HepG2 (cell line): ENCODE measurements around the gene SLA2. TPM values are rescaled to one million over a fixed set of nuclear protein-coding genes. Genes with fewer than 3 reads are reported as not detected.

ENCODE experiments used
- ATAC-seq: fragments of 200-7000 bp; cut with Tn5 transposase; 3 replicates; pipeline ENCODE4 v1.9.1; 2020; ENCODE audit warnings: mild to moderate bottlenecking, moderate library complexity
- BruUV-seq: library from RNA; stranded (reverse); fragments of 400-500 nt; replicated peaks from 2 replicates; lab custom pipeline; 2021; lab: Mats Ljungman, UMichigan
- CTCF ChIA-PET: fragments of 300-600 bp; formaldehyde crosslinking; extraction: SDS; loops from one replicate; lab custom pipeline; 2021; ENCODE audit warnings: low total read pairs, inconsistent platforms, low intra/inter-chr PET ratio; lab: Yijun Ruan, JAX
- POLR2A ChIA-PET: fragments of 350-600 bp; sonication (Branson Sonifier 250); formaldehyde crosslinking; loops from one replicate; lab custom pipeline; 2020; ENCODE audit warnings: antibody characterized with exemption, inconsistent platforms; lab: Yijun Ruan, JAX
- DNase-seq: peaks from one replicate; pipeline ENCODE4 v3.0.0-alpha.2; 2015; ENCODE audit warnings: low spot score
- FAIRE-seq: peaks from 3 replicates; lab custom pipeline; 2011; peaks lifted over from hg19 to GRCh38; lab: Jason Lieb, UNC
- H2AFZ ChIP-seq: one replicate; pipeline ENCODE4 v1.6.1; 2011; ENCODE audit warnings: low read length, inconsistent platforms
- H3K27ac ChIP-seq: fragments of 300-600 bp; 3 replicates; pipeline ENCODE4 v1.8.0; 2011; ENCODE audit warnings: mixed run types, mild to moderate bottlenecking, mixed read lengths, low read length, inconsistent platforms; ENCODE audit not compliant: insufficient read depth; ENCODE audit errors: extremely low read length
- H3K27me3 ChIP-seq, 2 experiments: fragments of 200-600 bp in 1 of 2; 2 replicates in 1 of 2; 3 replicates in 1 of 2; pipeline versions ENCODE4 v1.6.0 to v1.8.0; 2011; ENCODE audit warnings: low read length in 2 of 2, mild to moderate bottlenecking in 2 of 2, moderate library complexity in 2 of 2, inconsistent platforms in 1 of 2; ENCODE audit not compliant: insufficient read depth in 2 of 2, control insufficient read depth in 1 of 2
- H3K36me3 ChIP-seq, 2 experiments: fragments of 200-600 bp in 1 of 2; replicated peaks in 1 of 2; 2 replicates in 1 of 2; 3 replicates in 1 of 2; pipeline versions ENCODE4 v1.5.1 to v1.8.0; 2011; ENCODE audit warnings: low read length in 2 of 2, inconsistent platforms in 1 of 2; ENCODE audit not compliant: insufficient read depth in 2 of 2, control insufficient read depth in 1 of 2
- H3K4me1 ChIP-seq: 2 replicates; pipeline ENCODE4 v1.5.1; 2012; ENCODE audit warnings: low read length, inconsistent platforms; ENCODE audit not compliant: insufficient read depth
- H3K4me2 ChIP-seq: 2 replicates; pipeline ENCODE4 v1.6.0; 2011; ENCODE audit warnings: low read depth, low read length, inconsistent platforms
- H3K4me3 ChIP-seq, 3 experiments: fragments of 200-600 bp in 1 of 3; sonication (generic), shearing (Covaris generic) in 1 of 3; replicated peaks in 1 of 3; 2 replicates each; pipeline ENCODE4 v1.5.1; 2011 to 2016; ENCODE audit warnings: low read length in 3 of 3, inconsistent platforms in 2 of 3, low read depth in 2 of 3, mild to moderate bottlenecking in 2 of 3, control low read depth in 1 of 3, mixed read lengths in 1 of 3; ENCODE audit not compliant: insufficient read depth in 1 of 3
- H3K79me2 ChIP-seq: one replicate; pipeline ENCODE4 v1.6.1; 2011; ENCODE audit warnings: low read length, inconsistent platforms; ENCODE audit not compliant: insufficient read depth
- H3K9ac ChIP-seq: 2 replicates; pipeline ENCODE4 v1.6.0; 2011; ENCODE audit warnings: mild to moderate bottlenecking, low read depth, low read length, inconsistent platforms; ENCODE audit not compliant: insufficient read depth
- H3K9me3 ChIP-seq: 2 replicates; pipeline ENCODE4 v1.5.1; 2012; ENCODE audit warnings: mild to moderate bottlenecking, low read length
- H4K20me1 ChIP-seq: 2 replicates; pipeline ENCODE4 v1.6.0; 2011; ENCODE audit warnings: inconsistent platforms, mild to moderate bottlenecking, low read length, moderate library complexity; ENCODE audit not compliant: insufficient read depth
- DMTF1 ChIP-seq: sonication (generic); formaldehyde crosslinking; IDR thresholded peaks from 2 replicates; pipeline ENCODE4 v1.4.0; 2020; ENCODE audit warnings: mild to moderate bottlenecking, missing genetic modification reagents
- E2F1 ChIP-seq: sonication (generic); formaldehyde crosslinking; IDR thresholded peaks from 2 replicates; pipeline ENCODE4 v1.5.0; 2020; ENCODE audit warnings: missing genetic modification reagents
- E2F5 ChIP-seq: sonication (generic); formaldehyde crosslinking; conservative IDR thresholded peaks from 2 replicates; pipeline ENCODE4 v1.4.0; 2020; ENCODE audit warnings: missing genetic modification reagents
- MTA3 ChIP-seq: sonication (generic); formaldehyde crosslinking; IDR thresholded peaks from 2 replicates; pipeline ENCODE4 v1.4.0; 2020; ENCODE audit warnings: missing genetic modification reagents
- SKI ChIP-seq: fragments of 450-650 bp; IDR thresholded peaks from one replicate; pipeline ENCODE4 v1.6.1; 2018; ENCODE audit warnings: mild to moderate bottlenecking; ENCODE audit not compliant: partially characterized antibody
- TAF1 ChIP-seq: sonication (generic); formaldehyde crosslinking; IDR thresholded peaks from 2 replicates; pipeline ENCODE4 v1.4.0; 2020; ENCODE audit warnings: missing genetic modification reagents
- THYN1 ChIP-seq: sonication (generic); formaldehyde crosslinking; IDR thresholded peaks from 2 replicates; pipeline ENCODE4 v1.8.1; 2023; ENCODE audit warnings: low read depth, mild to moderate bottlenecking, moderate library complexity, missing genetic modification reagents, borderline replicate concordance
- ZC3H4 ChIP-seq: sonication (generic); formaldehyde crosslinking; IDR thresholded peaks from 2 replicates; pipeline ENCODE4 v1.4.0; 2020; ENCODE audit warnings: missing genetic modification reagents, borderline replicate concordance
- ZNF367 ChIP-seq: sonication (generic); formaldehyde crosslinking; IDR thresholded peaks from 2 replicates; pipeline ENCODE4 v1.4.0; 2020; ENCODE audit warnings: missing genetic modification reagents, borderline replicate concordance
- ZNF430 ChIP-seq: sonication (generic); formaldehyde crosslinking; IDR thresholded peaks from 2 replicates; pipeline ENCODE4 v1.9.0; 2021; ENCODE audit warnings: mild to moderate bottlenecking, missing genetic modification reagents
- ZNF678 ChIP-seq: sonication (generic); formaldehyde crosslinking; IDR thresholded peaks from 2 replicates; pipeline ENCODE4 v1.4.0; 2020; ENCODE audit warnings: mild to moderate bottlenecking, missing genetic modification reagents
- ZNF782 ChIP-seq: sonication (generic); formaldehyde crosslinking; IDR thresholded peaks from 2 replicates; pipeline ENCODE4 v1.4.0; 2020; ENCODE audit warnings: missing genetic modification reagents, mild to moderate bottlenecking, borderline replicate concordance
- WGBS: methylation state at CpG from one replicate; pipeline ENCODE4 v1.1.6; 2017; ENCODE audit warnings: low lambda C conversion rate; 5-methylcytosine and 5-hydroxymethylcytosine counted together
- in situ Hi-C: cut with HindIII; loops from 2 replicates; pipeline ENCODE4 v1.10.0; 2017; ENCODE audit warnings: low pct_unique_long_range_greater_than_20kb; ENCODE audit not compliant: extremely low pct_ligation_motif_present
- intact Hi-C: fragments of 100-400 bp; cut with micrococcal nuclease; formaldehyde crosslinking; loops from one replicate; pipeline ENCODE4 v1.10.0; 2022; ENCODE audit not compliant: unreplicated experiment
- polyA plus RNA-seq, 8 experiments: library from polyadenylated mRNA; depleted of rRNA in 3 of 8; stranded (reverse) in 7 of 8; unstranded in 1 of 8; fragments of >200 nt; fragmentation: Illumina TruSeq in 4 of 8; extraction: Trizol in 4 of 8; gene quantifications; 2 replicates each; pipeline versions ENCODE4 v1.2.1 to v1.2.3, GENCODE V29; 2011 to 2016; ENCODE audit warnings: low read depth in 4 of 8, missing spikeins in 1 of 8, mixed read lengths in 1 of 8; ENCODE audit not compliant: insufficient read depth in 1 of 8
- total RNA-seq, 5 experiments: library from RNA; depleted of rRNA; stranded (reverse); fragments of >200 nt; fragmentation: Illumina TruSeq; extraction: Trizol; gene quantifications; 2 replicates each; pipeline ENCODE4 v1.2.3, GENCODE V29; 2016; ENCODE audit warnings: low read depth in 1 of 5
- TF ChIP-seq, protein P1 (sequence below): sonication (generic); formaldehyde crosslinking; IDR thresholded peaks from 2 replicates; pipeline ENCODE4 v1.5.0; 2020; ENCODE audit warnings: mild to moderate bottlenecking, missing genetic modification reagents
- TF ChIP-seq, protein P2 (sequence below): IDR thresholded peaks from 2 replicates; pipeline ENCODE4 v1.6.1; 2018; ENCODE audit warnings: missing genetic modification reagents
- TF ChIP-seq, protein P3 (sequence below): sonication (generic); formaldehyde crosslinking; IDR thresholded peaks from 2 replicates; pipeline ENCODE4 v1.5.0; 2020; ENCODE audit warnings: missing genetic modification reagents

Gene SLA2
- total and polyA plus RNA-seq, 2 of the 13 experiments (the other 11 are each of a cell fraction or from before 2014, with no cell fraction given) = 1.6 to 3.6 TPM

DNA sequence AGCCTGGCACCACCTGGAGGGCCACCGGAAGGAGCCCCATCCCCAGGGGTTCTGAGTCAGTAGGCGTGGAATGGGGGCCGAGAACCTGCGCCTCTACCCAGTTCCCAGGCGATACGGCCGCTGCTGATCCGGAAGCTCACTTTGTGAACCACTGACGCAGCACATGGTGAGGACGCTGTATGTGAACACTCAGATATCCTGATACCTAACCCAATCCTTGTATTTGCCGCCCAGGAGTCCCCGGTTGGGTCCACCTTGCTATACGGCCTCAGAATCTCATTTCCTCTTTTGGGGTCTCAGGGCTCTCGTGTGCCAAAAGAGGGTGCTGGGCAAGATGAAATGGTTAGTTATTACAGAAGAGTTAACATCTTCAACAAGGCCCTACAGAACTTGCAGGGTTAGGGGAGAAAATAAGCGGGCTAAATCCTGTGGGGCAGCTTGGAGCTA, 41.0 kb downstream of the SLA2 start:
- Histone ChIP-seq H4K20me1 (no peaks in the 10 kb centered on the region), H2AFZ (peak overlapping the region; percentile 70), H3K36me3 (peaks cover 7 to 19% of the 10 kb centered on the region in 2 experiments), H3K79me2 (peaks cover 28% of the 10 kb centered on the region), H3K4me2 (peak overlapping the region; percentile 90), H3K9ac (peak overlapping the region; percentile 98), H3K4me1 (peaks cover 27% of the 10 kb centered on the region), H3K27ac (peak overlapping the region; percentile 63), H3K4me3 (peak overlapping the region; percentile 25 to 98 (median 52)), H3K9me3 (no peaks in the 10 kb centered on the region), H3K27me3 (no peaks in the 10 kb centered on the region; a peak in 1 of 5 replicates)
- DNase-seq (no peak), ATAC-seq (peak; percentile 3), FAIRE-seq (no peak)
- WGBS = 78% methylated on average over 15 of the region's 15 CpGs
- ChIA-PET POLR2A (interaction anchor here (0.7 to 6.6 kb wide), 26 partner anchors 9 to 651 kb away, joined by 3 to 167 read pairs (median 8); partner anchors contain the start of genes DSN1, NDRG3, RBL1 and SCAND1), CTCF (interaction anchor here (1.1 to 1.8 kb wide), 6 partner anchors 13 to 99 kb away, joined by 3 to 15 read pairs (median 6); no protein-coding TSS in a partner anchor)
- TSS peak; percentile 78 for BruUV-seq
- in situ Hi-C loops (no loop called here), intact Hi-C loops (loop anchor here (1.0 to 2.0 kb wide), 3 partner anchors 32 to 137 kb away; partner anchors contain the start of gene TGIF2)
- TF ChIP-seq ZC3H4 (peak; percentile 59; the same call in 1 of the 2 replicates), E2F1 (CRISPR knock-in tag) (no peak), ZNF782 (peak; percentile 10; the same call in 1 of the 2 replicates), DMTF1 (0 out of 2 replicates have a peak, but pooled peaks have one; percentile 58), ZNF678 (CRISPR knock-in tag) (0 out of 2 replicates have a peak, but pooled peaks have one; percentile 63), MTA3 (CRISPR knock-in tag) (0 out of 2 replicates have a peak, but pooled peaks have one; percentile 27), TAF1 (CRISPR knock-in tag) (no peak), SKI (no peak), ZNF430 (CRISPR knock-in tag) (peak; percentile 85), THYN1 (CRISPR knock-in tag) (0 out of 2 replicates have a peak, but pooled peaks have one; percentile 81), E2F5 (CRISPR knock-in tag) (0 out of 2 replicates have a peak, but pooled peaks have one; percentile 18), ZNF367 (peak; percentile 93)
- TF ChIP-seq, protein P1, sequence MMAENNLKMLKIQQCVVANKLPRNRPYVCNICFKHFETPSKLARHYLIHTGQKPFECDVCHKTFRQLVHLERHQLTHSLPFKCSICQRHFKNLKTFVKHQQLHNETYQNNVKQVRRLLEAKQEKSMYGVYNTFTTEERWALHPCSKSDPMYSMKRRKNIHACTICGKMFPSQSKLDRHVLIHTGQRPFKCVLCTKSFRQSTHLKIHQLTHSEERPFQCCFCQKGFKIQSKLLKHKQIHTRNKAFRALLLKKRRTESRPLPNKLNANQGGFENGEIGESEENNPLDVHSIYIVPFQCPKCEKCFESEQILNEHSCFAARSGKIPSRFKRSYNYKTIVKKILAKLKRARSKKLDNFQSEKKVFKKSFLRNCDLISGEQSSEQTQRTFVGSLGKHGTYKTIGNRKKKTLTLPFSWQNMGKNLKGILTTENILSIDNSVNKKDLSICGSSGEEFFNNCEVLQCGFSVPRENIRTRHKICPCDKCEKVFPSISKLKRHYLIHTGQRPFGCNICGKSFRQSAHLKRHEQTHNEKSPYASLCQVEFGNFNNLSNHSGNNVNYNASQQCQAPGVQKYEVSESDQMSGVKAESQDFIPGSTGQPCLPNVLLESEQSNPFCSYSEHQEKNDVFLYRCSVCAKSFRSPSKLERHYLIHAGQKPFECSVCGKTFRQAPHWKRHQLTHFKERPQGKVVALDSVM (CRISPR knock-in tag) = no peak
- TF ChIP-seq, protein P2, sequence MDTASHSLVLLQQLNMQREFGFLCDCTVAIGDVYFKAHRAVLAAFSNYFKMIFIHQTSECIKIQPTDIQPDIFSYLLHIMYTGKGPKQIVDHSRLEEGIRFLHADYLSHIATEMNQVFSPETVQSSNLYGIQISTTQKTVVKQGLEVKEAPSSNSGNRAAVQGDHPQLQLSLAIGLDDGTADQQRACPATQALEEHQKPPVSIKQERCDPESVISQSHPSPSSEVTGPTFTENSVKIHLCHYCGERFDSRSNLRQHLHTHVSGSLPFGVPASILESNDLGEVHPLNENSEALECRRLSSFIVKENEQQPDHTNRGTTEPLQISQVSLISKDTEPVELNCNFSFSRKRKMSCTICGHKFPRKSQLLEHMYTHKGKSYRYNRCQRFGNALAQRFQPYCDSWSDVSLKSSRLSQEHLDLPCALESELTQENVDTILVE (CRISPR knock-in tag) = no peak
- TF ChIP-seq, protein P3, sequence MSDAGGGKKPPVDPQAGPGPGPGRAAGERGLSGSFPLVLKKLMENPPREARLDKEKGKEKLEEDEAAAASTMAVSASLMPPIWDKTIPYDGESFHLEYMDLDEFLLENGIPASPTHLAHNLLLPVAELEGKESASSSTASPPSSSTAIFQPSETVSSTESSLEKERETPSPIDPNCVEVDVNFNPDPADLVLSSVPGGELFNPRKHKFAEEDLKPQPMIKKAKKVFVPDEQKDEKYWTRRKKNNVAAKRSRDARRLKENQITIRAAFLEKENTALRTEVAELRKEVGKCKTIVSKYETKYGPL = 0 out of 2 replicates have a peak, but pooled peaks have one; percentile 38
